GM19395 (cell line): ENCODE data around the gene SPRN.
"Not testable (repeated sequence)": the region's sequence is repeated elsewhere in the genome, so short reads cannot be mapped to it uniquely, and the experiment has no call there.

Experiments used
- ATAC-seq: cut with Tn5 transposase; IDR thresholded peaks from one replicate; pipeline ENCODE4 v1.9.1; 2021; ENCODE audit warnings: mild to moderate bottlenecking, moderate library complexity; ENCODE audit not compliant: unreplicated experiment

SPRN gene

DNA sequence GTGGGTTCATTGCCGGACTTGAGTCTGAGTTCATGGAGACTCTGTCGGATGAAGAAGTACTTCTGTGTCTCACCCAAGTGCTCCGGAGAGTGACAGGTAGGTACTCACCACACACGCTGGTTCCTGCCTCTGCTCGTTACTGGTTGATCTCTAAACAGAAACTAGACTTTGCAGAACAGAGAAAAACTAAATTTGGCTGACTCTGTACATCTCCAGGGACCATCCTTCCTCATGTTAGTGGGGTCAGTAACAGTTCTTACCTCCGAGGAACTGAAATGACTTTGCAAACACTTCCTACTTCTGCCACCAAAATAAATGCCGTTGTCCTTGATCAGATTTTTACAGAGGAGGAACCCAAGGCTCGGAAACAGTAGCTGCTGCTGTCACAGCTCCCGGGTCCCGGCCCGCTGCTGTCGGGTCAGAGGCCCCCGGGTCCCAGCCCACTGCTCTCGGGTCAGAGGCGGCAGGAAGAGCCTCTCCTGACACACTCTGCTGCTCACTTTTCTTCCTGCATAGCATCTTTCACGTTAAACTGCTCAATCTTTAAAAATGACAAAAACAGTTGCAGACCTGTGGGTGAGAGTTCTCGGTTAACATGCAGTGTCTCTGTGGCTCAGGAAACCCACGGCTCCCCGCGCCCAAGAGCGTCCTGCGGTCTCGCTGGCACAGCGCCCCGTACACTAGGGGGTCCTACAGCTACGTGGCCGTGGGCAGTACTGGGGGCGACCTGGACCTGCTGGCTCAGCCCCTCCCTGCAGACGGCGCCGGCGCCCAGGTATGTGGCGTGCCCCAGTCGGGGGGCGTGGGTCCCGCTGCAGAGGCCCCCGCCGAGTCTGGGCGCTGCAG, 35.2 kb downstream of the SPRN start:
- ATAC-seq, result peak; percentile 85

DNA sequence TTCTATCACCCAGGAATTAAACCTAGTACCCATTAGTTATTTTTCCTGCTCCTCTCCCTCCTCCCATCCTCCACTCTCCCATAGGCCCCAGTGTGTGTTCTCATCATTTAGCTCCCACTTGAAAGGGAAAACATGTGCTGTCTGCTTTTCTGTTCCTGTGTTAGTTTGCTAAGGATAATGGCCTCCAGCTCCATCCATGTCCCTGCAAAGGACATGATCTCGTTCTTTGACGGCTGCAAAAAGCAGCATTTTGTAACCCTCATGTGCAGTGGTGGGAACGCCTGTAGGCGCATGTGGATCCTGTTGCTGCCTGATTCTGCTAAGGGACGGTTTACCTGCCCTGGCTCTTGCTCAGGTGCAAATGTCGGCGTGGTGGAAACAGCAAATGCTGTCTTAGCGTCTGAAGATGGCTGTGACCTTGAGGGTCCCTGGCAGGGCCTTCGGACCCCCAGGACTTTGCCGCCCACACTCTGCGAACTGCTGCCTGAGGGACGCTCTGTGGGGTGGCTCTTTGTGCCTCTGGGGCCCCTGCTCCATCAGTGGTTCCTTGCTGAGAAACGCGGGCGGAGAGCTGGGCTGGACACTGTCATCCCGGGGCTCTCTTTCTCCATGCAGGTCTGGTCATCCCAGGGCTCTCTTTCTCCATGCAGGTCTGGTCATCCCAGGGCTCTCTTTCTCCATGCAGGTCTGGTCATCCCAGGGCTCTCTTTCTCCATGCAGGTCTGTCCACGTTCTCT, 36.0 kb downstream of the SPRN start:
- no peak for ATAC-seq

DNA sequence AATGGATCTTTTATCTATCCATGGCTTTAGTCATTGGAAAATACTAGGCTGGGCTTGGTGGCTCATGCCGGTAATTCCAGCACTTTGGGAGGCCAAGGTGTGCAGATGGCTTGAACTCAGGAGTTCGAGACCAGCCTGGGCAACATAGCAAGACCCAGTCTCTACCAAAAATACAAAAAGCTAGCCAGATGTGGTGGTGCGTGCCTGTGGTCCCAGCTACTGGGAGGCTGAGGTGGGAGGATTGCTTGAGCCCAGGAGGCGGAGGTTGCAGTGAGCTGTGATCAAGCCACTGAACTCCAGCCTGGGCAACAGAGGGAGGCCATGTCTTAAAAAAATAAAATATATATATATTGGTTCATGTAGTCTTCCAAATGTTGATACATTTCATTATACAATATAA, 37.5 kb downstream of the SPRN start:
- not testable (repeated sequence) for ATAC-seq

DNA sequence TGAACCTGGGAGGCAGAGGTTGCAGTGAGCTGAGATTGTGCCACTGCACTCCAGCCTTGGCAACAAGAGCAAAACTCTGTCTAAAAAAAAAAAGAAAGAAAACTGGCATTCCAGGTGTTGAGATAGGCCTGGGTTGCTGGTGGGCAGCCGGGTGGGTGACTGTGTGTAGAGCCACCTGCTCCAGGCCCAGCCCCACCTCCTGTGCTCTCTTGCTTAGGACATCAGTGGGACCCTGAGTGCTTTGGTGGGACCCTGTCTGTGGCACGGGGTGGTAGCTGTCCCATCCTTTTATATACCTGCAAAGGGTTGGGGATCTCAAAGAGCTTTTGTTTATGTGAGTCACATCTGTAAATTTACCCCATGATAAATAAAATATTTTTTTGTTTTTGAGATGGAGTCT, 39.2 kb downstream of the SPRN start:
- ATAC-seq, result no peak

DNA sequence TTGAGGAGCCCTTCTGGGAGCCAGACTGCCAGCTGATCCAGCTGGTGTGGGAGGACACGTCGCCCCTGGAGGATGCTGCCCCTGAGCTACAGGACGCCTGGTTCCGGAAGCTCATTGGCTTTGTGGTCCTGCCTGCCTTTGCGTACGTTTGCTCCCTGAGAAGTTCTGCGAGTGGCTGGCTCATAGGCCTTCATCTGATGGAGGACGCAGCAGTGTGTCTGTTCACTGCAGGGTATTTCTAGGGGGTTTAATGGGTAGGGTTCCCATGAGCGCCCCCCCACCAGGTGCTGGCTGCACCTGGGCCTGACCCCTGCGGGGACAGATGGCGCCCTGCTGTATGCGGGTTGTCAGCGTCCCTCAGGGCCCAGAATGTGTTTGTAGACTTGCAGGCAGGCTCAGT, 40.4 kb downstream of the SPRN start:
- no peak for ATAC-seq

DNA sequence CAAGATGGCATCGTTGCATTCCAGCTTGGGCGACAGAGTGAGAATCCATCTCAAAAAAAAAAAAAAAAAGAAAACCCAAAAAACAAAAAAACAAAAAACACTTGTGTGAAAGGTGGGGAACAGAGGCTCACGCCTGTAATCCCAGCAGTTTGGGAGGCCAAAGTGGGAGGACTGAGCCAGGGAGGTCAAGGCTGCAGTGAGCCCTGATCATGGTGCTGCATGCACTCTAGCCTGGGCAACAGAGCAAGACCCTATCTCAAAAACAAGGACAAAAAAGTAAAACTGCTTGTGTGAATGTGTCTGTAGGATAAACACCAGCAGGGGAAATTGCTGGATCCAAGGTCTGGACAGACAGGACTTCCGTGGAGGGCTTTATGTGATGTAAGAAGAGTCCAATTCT, 40.9 kb downstream of the SPRN start:
- no peak for ATAC-seq

DNA sequence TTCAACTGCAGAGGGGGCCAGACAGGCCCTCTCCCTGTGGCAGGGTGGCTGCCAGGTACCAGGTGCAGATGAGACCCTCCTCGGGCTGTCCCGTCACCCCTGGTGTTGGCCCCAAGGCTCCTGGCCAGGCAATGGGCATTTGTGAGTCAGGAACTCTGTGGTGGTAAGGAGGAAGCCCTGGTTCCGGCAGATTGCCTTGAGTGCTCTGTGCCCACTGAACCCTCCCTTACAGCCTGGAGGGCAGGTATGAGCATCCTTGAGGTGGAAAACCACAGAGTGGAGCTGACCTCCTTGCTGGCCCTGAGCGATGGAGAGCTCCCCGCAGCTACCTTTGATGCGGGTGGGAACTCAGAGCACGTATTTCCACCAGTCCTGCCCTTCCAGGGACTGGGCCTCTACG, 43.4 kb downstream of the SPRN start:
- ATAC-seq, result no peak

DNA sequence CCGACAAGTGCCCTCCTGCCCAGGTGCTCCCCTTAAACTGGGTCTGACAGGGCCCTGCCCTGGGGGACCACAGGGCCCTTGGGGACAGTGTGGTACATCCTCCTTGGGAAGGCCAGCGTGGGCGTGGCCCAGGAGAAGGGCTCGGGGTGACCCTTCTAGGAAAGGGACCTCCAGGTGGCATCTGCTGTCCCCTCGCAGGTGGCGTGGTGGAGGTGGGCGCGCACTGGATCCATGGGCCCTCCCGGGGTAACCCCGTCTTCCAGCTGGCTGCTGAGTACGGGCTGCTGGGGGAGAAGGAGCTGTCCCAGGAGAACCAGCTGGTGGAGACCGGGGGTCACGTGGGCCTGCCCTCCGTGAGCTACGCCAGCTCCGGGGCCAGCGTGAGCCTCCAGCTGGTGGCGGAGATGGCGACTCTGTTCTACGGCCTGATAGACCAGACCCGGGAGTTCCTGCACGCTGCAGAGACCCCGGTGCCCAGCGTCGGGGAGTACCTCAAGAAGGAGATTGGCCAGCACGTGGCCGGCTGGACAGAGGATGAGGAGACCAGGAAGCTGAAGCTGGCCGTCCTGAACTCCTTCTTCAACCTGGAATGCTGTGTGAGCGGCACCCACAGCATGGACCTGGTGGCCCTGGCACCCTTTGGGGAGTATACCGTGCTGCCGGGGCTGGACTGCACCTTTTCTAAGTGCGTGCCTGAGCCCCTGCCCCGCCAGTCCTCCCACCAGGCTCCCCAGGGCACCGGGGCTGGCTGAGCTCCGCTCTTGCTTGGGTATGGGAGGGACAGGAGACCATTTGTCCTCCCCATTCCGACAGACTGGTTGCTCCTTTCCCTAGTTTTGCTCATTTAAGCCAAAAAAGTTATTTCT, 44.4 kb downstream of the SPRN start:
- ATAC-seq, result no peak

DNA sequence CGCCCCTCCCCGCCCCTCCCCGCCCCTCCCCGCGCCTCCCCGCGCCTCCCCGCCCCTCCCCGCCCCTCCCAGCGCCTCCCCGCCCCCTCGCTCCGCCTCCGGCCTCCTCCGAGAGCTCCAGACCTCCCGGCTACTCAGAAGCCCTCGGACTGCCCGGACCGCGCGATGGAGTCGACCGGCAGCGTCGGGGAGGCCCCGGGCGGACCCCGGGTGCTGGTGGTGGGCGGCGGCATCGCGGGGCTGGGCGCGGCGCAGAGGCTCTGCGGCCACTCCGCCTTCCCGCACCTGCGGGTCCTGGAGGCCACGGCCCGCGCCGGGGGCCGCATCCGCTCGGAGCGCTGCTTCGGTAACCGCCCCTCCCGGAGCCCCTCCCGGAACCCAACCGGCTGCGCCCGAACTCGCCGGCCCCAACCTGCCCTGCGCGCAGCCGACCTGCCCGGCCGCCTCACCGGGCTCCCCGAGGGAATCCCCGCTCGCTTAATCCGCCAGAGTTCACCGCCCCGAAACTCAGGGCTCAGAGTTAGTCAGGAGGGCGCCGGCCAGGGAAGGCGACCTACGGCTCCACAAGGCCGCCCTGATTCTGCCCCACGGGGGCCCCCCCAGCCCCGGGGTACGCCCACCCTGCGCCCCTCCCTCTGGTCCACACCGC, 45.1 kb downstream of the SPRN start, which contains the start of gene PAOX:
Gene PAOX, plus strand, starts transcription at position 111 of the 649 bp plus-strand sequence. Its CDS starts 55 bp downstream, at position 166.
- ATAC-seq, result peak; percentile 53

DNA sequence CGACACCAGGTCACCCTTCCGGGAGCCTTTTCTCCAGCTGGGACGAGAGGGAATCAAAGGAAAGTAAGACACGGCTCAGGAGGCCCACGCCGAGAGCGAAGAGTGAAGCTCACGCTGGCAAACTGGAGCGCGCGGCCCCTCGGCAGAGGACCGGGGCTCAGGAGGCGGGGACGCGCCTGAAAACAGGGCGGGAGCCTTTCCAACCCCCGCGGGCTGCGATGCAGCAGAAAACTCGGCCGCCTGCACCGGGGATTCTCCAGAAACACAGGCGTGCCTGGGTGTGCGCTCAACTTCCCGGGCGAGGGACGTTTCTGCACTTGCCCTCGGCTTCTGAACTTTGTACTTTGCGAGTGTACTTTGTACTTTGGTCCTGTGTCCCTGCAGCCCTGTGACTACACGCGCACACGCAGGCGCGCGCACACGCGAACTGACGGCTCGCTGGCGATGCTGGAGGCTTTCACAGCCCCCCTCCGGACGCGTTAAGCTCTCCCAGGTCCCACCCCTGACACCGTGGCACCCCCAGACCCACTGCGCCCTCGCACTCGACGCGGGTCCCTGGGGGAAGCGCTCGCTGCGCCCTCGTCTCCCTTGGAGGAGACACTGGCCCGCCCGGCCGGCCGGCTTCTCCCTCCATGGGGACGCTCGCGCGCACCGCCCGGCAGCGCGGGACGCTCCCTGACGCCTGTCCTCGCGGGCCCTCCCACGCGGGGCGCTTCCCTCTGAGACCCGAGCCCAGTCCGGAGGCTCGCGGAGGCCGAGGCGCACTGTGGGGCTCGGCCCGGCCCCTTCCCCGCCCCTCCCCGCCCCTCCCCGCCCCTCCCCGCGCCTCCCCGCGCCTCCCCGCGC, 46.0 kb downstream of the SPRN start:
- ATAC-seq, result peak; percentile 35

DNA sequence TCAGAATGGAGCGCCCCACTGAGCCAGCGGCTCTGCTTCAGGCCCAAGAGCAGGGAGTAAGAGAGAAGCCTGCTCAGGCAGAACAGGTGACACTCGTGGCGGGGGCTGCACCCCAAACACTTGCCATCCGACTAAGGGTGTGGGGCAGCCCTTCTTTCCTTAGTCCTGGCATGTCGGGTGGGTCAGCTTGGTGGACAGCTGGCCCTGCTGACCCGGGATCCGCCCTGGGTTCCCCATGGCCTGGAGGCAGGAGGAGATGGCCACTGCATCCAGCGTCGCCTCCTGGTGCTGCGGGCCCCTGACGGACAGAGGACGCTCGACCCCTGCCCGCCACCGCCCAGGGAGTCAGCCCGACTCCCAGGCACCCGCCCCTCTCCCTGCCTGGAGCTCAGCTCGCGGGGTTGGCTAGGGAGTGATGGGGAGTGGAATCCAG, 46.6 kb downstream of the SPRN start:
- no peak for ATAC-seq

DNA sequence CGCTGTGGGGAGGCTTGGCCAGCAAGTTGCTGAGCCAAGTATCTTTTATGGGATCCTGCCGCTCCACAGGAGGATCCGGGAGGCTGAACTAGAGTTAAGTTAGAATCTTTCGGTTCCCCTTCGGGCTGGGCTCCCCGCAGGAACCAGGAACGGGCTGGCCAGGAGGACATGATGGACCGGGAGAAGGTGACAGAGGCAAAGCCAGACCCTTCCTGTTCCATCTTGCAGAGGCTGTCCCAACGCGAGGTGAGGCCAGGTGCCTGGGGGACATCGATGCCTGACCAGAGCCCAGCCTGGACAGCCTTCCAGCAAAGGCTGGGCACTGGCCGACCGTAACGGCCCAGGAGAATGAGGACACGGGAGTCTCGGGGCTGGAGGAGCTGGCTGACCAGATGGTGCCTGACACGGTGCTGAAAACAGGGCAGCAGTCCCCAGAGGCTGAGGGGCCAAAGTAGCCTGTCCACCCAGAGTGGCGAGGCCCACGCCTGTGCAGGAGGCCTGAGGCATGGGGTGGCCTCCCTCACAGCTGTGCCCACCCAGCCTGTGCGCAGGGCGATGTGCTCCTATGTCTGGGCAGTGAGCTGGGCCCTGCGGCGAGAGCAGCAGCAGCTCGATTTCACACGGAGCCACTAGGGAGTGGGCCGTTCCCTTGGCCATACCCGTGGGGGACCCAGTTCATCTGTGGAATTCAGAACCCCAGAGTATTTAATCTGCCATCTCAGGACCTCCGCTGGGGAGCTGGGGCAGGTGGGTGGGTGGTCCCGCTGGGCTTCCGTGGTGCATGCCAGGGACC, 47.2 kb downstream of the SPRN start:
- no peak for ATAC-seq

DNA sequence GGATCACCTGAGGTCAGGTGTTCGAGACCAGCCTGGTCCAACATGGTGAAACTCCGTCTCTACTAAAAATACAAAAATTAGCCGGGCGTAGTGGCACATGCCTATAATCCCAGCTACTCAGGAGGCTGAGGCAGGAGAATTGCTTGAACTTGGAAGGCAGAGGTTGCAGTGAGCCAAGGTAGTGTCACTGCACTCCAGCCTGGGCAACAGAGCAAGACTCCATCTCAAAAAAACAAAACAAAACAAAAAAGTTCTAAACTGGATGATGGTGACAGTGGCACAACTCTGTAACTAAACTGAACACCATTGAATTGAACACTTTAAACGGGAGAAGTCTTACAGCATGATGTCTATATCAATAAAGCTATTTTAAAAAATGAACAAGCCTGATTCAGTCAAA, 48.2 kb downstream of the SPRN start:
- ATAC-seq, result not testable (repeated sequence)

DNA sequence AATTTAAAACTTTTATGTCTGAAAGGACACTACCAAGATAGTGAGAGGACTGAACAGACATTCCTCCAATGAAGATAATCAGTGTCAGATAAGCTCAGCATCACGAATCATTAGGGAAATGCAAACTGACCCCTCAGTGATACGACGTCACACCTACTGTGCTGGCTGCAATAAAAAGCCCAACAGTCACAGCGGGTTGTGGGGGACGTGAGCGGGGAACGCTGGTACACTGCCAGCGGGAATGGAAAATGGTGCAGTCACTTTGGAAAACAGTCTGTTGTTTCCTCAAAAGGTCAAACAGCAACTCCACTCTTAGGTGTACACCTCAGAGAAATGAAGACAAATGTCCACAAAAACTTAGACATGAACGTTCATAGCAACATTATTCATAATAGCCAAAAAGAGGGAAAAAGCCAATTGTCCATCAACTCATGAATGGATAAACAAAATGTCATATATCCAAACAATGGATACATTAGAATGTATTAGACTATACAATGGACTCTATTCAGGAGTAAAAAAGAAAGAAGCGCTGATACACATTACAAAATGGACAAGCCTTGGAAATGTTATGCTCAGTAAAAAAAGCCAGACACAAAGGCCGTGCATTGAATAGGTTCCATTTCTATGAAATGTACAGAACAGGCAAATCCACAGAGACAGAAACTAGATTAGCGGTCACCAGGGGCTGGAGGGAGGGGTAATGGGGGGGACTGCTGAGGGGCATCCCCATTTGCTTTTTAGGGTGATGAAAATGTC, 48.9 kb downstream of the SPRN start:
- no peak for ATAC-seq

DNA sequence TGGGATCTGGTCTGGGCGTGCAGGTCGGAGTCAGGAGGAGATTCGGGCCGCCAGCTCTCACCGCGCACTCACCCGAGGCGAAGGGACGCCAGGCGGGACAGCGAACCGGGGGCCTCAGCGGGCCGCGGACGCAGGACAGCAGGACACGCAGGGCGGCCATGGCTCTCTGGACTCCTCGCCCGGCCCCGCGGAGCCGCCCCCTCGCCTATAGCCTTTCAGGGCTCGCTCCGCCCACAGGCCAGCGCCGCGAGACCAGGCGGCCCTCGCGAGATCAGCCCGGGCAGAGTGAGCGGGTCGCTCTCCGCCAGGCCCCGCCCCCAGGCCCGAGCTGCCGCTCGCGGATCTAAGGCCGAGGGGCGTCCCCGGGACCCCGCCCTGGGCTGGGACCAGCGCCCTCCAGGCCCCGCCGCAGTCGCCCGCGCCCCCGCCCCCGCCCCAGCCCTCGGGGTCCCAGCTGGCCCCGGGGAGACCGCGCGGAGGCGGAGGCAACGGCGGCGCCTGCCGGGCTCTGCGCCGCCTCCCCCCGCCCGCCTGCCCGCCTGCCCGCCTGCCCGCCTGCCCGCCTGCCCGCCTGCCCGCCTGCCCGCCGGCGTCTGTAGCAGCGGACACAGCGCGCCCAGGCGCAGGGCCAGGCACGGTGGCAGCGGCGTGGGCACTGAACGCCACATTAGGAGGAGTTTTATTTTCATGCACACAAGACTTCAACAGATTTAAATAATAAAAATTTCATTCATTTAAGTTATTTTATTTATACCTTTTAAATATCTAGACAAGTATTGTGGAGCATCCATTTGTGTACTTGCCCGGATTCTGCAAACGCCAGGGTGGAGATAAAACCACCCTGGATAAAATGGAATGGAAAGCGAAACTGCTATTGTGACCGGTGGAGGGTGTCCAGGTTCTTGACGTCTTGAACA, 51.0 kb downstream of the SPRN start, which contains the start of gene ECHS1:
Gene ECHS1, minus strand, starts transcription at position 181 of the 917 bp plus-strand sequence. Its CDS starts 21 bp downstream, at position 160.
- peak; percentile 92 for ATAC-seq

DNA sequence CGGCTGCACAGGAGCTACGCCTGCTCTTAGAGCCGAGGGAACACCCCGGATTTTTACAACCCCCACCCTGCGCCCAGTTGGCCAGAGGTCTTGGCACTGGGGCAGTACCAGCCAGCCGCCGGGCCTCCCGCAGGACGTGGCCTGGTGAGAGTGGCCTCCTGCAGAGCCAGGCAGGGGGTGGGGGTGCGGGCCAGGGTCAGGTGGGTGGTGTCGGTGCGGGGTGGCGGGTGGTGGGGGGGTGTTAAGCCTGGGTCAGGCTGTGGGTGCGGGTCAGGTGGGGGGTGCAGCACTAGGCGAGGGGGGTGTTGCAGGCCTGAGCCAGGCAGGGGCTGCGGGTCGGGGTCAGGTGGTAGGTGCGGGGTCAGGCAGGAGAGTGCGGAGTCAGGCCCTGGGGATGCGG, 51.9 kb downstream of the SPRN start:
- no peak for ATAC-seq
